ENCODE measurements around the gene IL17B. TPM values are rescaled to one million over a fixed set of nuclear protein-coding genes. Genes with fewer than 3 reads are reported as not detected.
A peak's percentile ranks its signal among the peaks of the same experiment; 100 is the strongest.

Gene IL17B
- total and polyA plus RNA-seq, 2 of the 13 experiments (the other 11 are each of a cell fraction or from before 2014, with no cell fraction given), result 0.29 to 2.6 TPM

- TF ChIP-seq ZNF543 (CRISPR knock-in tag; IDR thresholded peaks at IDR 0.05) (0 out of 2 replicates have a peak, but pooled peaks have one; percentile 39), REST (IDR thresholded peaks at IDR 0.05; ENCODE audit: borderline replicate concordance in 1 of 2, low read depth in 1 of 2, low read length in 2 of 2) (no peak), ZNF143 (CRISPR knock-in tag; IDR thresholded peaks at IDR 0.05) (no peak), ZNF674 (CRISPR knock-in tag; IDR thresholded peaks at IDR 0.05; ENCODE audit: low read depth) (no peak), SIN3A (IDR thresholded peaks at IDR 0.05; ENCODE audit: borderline replicate concordance, low read depth, low read length) (no peak), MXD1 (CRISPR knock-in tag; IDR thresholded peaks at IDR 0.05) (no peak), ZNF512B (CRISPR knock-in tag; IDR thresholded peaks at IDR 0.05; ENCODE audit: borderline replicate concordance) (no peak), ZBTB4 (CRISPR knock-in tag; IDR thresholded peaks at IDR 0.05; ENCODE audit: borderline replicate concordance) (no peak), MIXL1 (CRISPR knock-in tag; IDR thresholded peaks at IDR 0.05) (no peak), GPN1 (CRISPR knock-in tag; IDR thresholded peaks at IDR 0.05; ENCODE audit: borderline replicate concordance) (no peak), ZFX (CRISPR knock-in tag; IDR thresholded peaks at IDR 0.05; ENCODE audit: low read depth) (no peak), XRCC5 (optimal IDR thresholded peaks at IDR 0.05; ENCODE audit: low read length) (no peak), ZNF484 (CRISPR knock-in tag; IDR thresholded peaks at IDR 0.05; ENCODE audit: borderline replicate concordance, low read depth) (no peak), LCORL (IDR thresholded peaks at IDR 0.05) (no peak), LCORL (CRISPR knock-in tag; IDR thresholded peaks at IDR 0.05) (0 out of 2 replicates have a peak, but pooled peaks have one; percentile 20), ZNF414 (CRISPR knock-in tag; IDR thresholded peaks at IDR 0.05) (no peak), NFATC3 (CRISPR knock-in tag; IDR thresholded peaks at IDR 0.05) (no peak), MAFF (IDR thresholded peaks at IDR 0.05; ENCODE audit: low read depth, low read length) (no peak), REPIN1 (CRISPR knock-in tag; IDR thresholded peaks at IDR 0.05; ENCODE audit: borderline replicate concordance, low read depth) (no peak), NCOA1 (CRISPR knock-in tag; IDR thresholded peaks at IDR 0.05) (no peak), JUND (CRISPR knock-in tag; IDR thresholded peaks at IDR 0.05) (no peak)
Observed at GRCh38 chr5:149400304-149400703, 21.2 kb upstream of the IL17B start (continued).
